GM12872 (cell line): Measurements from ENCODE around the gene CATSPER4.

Experiments used
- TF ChIP-seq, protein P1 (sequence below): IDR thresholded peaks from 3 replicates; pipeline ENCODE4 v1.5.1; 2011; ENCODE audit warnings: low read depth, mild to moderate bottlenecking, low read length, moderate library complexity; ENCODE audit not compliant: insufficient read depth

The CATSPER4 gene

DNA sequence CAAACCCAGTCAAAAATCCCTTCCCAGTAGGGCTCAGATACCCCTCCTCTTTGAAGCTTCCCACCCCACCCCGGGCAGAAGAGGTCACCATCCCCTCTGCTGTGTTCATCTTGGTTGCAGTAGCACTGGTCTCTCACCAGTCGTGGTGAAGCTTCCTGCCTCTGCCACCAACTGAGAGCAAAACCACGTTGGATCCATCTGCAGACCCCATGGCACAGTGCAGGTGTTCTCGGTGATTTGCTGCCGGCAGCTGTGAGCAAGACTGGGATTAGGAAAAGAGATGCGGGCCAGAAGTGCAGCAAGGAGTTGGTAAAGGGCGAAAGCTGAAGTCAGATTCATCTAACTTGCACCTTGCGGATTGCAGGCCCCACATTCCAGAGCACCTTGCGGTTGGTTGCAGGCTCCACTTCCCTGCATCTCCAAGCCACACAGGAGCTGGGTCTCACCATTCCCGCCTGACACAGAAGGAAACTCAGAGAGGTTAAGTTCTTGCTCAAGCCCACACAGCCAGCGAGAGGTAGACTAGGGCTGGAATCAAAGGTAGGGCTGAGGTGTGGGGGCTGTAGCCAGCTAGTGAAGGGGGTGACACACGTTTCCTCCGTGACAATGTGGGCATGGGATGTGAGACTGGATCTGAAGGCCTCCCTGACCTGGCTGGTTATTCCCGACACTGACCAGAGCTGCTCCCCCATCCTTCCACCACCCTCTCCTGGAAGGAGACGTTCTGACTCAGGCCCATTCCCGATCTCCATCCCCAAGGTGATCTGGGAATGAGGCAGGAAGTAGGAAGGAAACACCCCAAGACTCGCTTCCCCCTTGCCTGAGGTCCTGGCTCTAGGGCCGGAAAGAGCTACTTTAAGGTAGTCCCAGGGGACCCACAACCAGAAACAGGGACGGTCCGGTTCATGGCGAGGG, 34.8 kb upstream of the CATSPER4 start:
- TF ChIP-seq, protein P1, sequence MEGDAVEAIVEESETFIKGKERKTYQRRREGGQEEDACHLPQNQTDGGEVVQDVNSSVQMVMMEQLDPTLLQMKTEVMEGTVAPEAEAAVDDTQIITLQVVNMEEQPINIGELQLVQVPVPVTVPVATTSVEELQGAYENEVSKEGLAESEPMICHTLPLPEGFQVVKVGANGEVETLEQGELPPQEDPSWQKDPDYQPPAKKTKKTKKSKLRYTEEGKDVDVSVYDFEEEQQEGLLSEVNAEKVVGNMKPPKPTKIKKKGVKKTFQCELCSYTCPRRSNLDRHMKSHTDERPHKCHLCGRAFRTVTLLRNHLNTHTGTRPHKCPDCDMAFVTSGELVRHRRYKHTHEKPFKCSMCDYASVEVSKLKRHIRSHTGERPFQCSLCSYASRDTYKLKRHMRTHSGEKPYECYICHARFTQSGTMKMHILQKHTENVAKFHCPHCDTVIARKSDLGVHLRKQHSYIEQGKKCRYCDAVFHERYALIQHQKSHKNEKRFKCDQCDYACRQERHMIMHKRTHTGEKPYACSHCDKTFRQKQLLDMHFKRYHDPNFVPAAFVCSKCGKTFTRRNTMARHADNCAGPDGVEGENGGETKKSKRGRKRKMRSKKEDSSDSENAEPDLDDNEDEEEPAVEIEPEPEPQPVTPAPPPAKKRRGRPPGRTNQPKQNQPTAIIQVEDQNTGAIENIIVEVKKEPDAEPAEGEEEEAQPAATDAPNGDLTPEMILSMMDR = no peak

DNA sequence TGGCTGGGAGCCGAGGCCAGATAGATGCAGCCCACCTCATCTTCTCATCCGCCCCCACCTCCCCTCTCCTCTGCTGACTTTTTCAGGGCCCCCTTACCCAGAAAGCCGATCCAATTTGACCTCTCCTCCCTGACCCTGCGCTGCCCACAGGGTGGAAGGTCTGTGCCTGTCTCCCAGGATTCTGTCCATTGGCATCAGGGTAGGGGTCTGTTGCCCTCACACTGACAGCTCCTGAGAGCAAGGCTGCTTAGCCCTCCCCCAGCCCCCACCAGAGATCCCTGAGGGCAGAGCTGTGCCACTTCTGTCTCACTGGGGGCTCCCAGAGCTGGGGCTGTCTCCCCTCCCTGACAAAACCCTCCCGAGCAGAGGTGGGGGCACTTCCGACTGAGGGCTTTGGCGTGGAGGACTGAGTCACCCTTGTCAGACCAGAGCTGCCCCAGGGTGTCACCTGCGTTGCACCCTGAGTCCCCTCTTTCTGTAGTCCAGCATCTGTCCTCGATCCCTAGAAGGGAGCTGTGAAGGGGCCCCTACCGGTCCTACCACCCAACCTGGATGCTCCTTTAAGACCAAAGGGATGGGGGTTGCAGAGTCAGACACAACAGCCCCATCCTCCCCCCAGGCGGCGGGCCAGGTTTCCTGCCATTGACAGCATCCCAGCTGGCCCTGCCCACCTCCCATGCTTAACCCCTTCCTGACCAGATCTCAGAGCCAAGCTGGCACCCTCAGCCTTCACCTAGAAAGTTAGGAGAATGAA, 33.9 kb upstream of the CATSPER4 start:
- TF ChIP-seq, protein P1 = no peak

DNA sequence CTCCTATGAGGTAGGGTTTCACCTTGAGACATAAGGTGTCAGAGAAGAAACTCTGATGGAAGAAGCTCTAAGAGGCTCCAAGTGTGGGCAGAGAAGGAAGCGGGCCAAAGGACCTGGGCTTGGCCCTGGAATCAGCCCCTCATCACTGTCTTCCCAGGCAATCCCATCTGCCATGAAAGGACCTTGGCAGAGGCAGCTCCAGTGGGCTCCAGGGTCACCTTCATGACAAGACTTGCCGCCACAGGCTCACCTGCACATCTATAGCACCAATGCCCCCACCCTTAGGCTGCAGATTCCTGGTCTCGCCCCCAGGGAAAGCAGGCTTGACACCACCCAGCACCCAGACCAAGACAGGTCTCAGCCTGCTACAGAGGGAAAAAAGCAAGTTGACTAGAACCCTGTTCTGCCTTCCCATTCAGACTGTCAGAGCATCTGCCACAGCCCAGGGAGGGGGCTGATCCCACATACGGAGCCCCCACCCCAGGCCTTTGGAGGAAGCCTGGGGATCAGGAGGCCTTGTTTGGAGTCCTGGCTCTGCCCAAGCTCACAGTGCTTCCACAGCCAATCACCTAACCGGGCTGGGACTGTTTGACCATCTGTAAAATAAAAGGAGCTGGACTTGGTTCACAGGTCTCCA, 32.0 kb upstream of the CATSPER4 start:
- TF ChIP-seq, protein P1 = no peak

DNA sequence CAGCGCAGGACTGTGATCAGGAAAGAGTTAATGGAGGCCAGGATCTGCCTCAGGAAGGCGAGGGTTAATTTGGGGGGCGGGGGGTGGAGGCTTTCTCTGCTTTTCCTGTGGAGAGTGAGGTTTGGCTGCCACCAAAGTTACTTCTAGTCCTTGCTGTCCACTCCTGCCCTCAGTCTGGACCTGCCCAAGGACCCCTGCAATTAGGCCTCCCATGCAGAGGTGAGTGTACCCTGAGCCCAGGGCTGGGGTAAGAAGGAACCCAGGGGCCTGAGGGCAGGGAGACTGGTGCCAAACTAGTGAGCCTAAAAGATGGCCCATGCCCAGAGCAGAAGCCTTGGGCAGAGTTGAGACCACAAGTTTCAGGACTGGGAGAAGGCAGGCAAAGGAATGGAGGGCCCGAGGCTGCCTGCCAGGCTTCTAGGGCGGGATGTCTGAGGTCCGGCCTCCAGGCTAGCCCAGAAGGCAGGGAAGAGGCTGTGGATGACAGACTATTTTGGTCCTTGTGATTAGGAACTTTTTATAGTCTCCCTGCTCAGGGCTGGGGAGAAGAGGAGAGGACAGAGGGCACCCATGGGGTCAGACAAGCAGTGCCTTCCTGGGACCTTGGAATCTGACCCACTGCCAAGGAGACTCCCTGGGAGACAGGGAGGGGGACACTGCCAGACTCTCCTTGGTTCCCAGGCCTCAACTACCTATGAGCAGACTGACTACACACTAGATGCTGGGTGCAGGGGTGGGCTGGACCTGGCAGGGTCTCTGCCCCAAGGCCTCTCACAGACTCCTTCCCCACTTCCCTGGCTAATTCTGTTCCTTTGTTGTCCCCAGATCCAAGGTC, 31.3 kb upstream of the CATSPER4 start, which contains the start of gene FAM110D:
Gene FAM110D (plus strand): TSS at position 172 of the 835 bp plus-strand sequence. CDS start 2,213 bp downstream, outside the sequence.
- TF ChIP-seq, protein P1 = no peak

DNA sequence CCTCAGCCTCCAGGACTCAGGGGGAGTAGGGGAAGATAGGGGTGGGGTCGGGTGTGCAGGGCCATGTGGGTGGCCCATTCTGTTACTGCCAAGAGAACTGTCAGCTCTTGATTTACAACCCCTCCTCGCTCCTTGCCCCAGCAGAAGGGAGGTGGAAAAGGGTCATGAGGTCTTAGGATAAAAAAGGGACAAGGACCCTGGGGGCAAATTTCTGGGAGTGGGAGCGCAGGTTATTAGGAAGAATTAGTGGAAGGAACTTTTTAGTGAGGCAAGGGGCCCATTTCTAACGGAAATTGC, 30.7 kb upstream of the CATSPER4 start:
- TF ChIP-seq, protein P1 = no peak

DNA sequence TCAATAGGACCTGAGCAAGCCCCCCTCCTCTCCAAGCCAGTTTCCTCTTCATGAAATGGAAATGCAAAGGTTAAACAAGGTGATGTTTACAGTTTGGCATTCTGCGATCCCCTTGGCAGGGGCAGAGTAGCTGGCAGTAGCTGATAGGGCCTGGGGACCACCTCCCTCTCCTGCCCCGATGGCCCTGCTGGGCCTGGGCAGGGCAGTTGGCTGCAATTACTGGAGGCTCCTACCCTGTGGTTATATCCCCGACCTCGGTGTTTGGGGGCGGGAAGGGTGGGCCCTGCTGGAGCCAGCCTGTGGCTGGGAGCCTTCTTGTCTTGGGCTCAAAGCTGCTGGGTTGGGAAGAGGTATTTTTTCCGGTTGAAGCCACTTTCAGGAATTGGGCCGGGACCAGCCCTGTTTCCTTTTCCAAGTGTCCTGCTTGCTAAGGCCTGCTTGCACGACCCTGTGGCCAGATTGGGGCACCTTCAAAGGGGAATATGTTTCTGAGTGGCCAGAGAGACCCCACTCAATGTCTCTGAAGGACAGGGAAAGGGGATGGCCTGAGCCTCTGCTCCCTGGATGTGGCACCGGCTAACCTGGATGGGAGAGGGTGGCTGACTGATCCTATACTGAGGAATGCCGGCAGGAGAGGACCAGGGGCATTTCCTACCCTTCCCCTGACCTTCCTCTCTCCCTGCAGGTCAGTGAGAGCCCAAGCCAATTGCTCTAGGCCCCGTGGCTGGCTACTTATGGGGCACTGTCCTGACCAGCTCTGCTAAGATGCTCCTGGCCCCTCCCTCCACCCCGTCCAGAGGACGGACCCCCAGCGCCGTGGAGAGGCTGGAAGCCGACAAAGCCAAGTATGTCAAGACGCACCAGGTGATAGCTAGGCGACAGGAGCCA, 29.6 kb upstream of the CATSPER4 start:
- TF ChIP-seq, protein P1 = no peak
